Embryonic facial prominence (tissue), 1 donor: ENCODE data around the gene ZNF469.

Experiments
- DNase-seq: peaks from one replicate; pipeline ENCODE4 v3.0.0-alpha.2; 2016; ENCODE audit errors: extremely low spot score

ZNF469 gene

GRCh38 chr16:88382491-88383400 is at the start of gene ZNF469:
Gene ZNF469, plus strand, starts transcription at chr16:88382959. Its CDS starts 44,512 bp downstream, at chr16:88427471.
- no peak for DNase-seq

- no peak for DNase-seq
Measured at GRCh38 chr16:88333848-88334777, 48.6 kb upstream of the ZNF469 start.

- no peak for DNase-seq
Measured at GRCh38 chr16:88334778-88335720, 47.7 kb upstream of the ZNF469 start.

GRCh38 chr16:88337021-88337420 is 45.7 kb upstream of the ZNF469 start:
- DNase-seq, result no peak

- no peak for DNase-seq
Measured at GRCh38 chr16:88337538-88337937, 45.2 kb upstream of the ZNF469 start.

GRCh38 chr16:88338111-88338510 is 44.6 kb upstream of the ZNF469 start:
- DNase-seq, result no peak

GRCh38 chr16:88338896-88339295 is 43.9 kb upstream of the ZNF469 start:
- no peak for DNase-seq

GRCh38 chr16:88339930-88340754 is 42.6 kb upstream of the ZNF469 start:
- DNase-seq, result no peak

- no peak for DNase-seq
Measured at GRCh38 chr16:88340755-88341150, 42.0 kb upstream of the ZNF469 start.

GRCh38 chr16:88341551-88342290 is 41.0 kb upstream of the ZNF469 start:
- no peak for DNase-seq

- no peak for DNase-seq
Measured at GRCh38 chr16:88342491-88342890, 40.3 kb upstream of the ZNF469 start.

- DNase-seq, result no peak
Measured at GRCh38 chr16:88343271-88343791, 39.4 kb upstream of the ZNF469 start.

- DNase-seq, result no peak
Measured at GRCh38 chr16:88344411-88345030, 38.2 kb upstream of the ZNF469 start.

- DNase-seq, result no peak
Measured at GRCh38 chr16:88345031-88345720, 37.6 kb upstream of the ZNF469 start.

GRCh38 chr16:88345721-88346560 is 36.8 kb upstream of the ZNF469 start:
- DNase-seq, result no peak

- DNase-seq, result no peak
Measured at GRCh38 chr16:88346680-88347505, 35.9 kb upstream of the ZNF469 start.
